Body of pancreas (tissue), 4 donors: ENCODE data around the gene PLEKHA7. TPM values are rescaled to one million over a fixed set of nuclear protein-coding genes. Genes with fewer than 3 reads are reported as not detected.

Source experiments
- ATAC-seq: fragments of 150-250 bp; one replicate; pipeline ENCODE4 v1.9.1; 2016
- DNase-seq, 4 donors: peaks; one replicate each; pipeline ENCODE4 v3.0.0-alpha.2; 2019
- H3K27ac ChIP-seq, 4 donors: fragments of 200-600 bp; sonication (generic); 1 replicate in 3 of 4; 2 replicates in 1 of 4; pipeline versions ENCODE4 v1.5.1 to v1.6.1; 2016 to 2019; ENCODE audit warnings: mild to moderate bottlenecking in 1 of 4, mixed read lengths in 1 of 4, moderate library complexity in 1 of 4
- H3K27me3 ChIP-seq, 2 donors: fragments of 200-600 bp; sonication (generic); one replicate each; pipeline ENCODE4 v1.6.0; 2016; ENCODE audit warnings: mild to moderate bottlenecking in 1 of 2
- H3K36me3 ChIP-seq, 2 donors: fragments of 200-600 bp; sonication (generic); replicated peaks in 1 of 2; 2 replicates each; pipeline ENCODE4 v1.5.1; 2016; ENCODE audit warnings: low read depth in 2 of 2; ENCODE audit not compliant: insufficient read depth in 1 of 2
- H3K4me1 ChIP-seq: fragments of 200-600 bp; sonication (generic); one replicate; pipeline ENCODE4 v1.6.0; 2016
- H3K4me3 ChIP-seq, 2 donors: fragments of 200-600 bp; sonication (generic); 1 replicate in 1 of 2; 2 replicates in 1 of 2; pipeline ENCODE4 v1.5.1; 2016 to 2019
- H3K9me3 ChIP-seq, 3 donors: fragments of 200-600 bp; sonication (generic); 1 replicate in 2 of 3; 2 replicates in 1 of 3; pipeline ENCODE4 v1.5.1; 2016
- CTCF ChIP-seq, 7 experiments: fragments of 450-650 bp in 4 of 7; fragments of 200-600 bp in 3 of 7; sonication (generic) in 3 of 7; IDR thresholded peaks; one replicate each; pipeline ENCODE4 v1.5.1; 2016 to 2019; ENCODE audit warnings: antibody characterized with exemption in 7 of 7
- POLR2A ChIP-seq, 3 donors: fragments of 450-650 bp; IDR thresholded peaks; one replicate each; pipeline ENCODE4 v1.6.1; 2016; ENCODE audit warnings: antibody characterized with exemption in 3 of 3, mild to moderate bottlenecking in 2 of 3
- WGBS, 2 donors: methylation state at CpG; one replicate each; pipeline ENCODE4 v1.1.5; 2017; 5-methylcytosine and 5-hydroxymethylcytosine counted together
- intact Hi-C: fragments of 100-400 bp; cut with DNase I; formaldehyde crosslinking; loops from one replicate; pipeline ENCODE4 v1.15.1; 2023
- total RNA-seq, 2 donors: library from RNA; depleted of rRNA; stranded (reverse); fragments of >200 nt; gene quantifications; one replicate each; pipeline ENCODE4 v1.1.0, GENCODE V29; 2016

Gene PLEKHA7
- total RNA-seq, 2 donors from 2014 or later, result 30.4 to 34.6 TPM

- intact Hi-C loops, result no loop called here
- Histone ChIP-seq H3K4me3 (no peak overlapping the region), H3K36me3 (no peaks in the 10 kb centered on the region), H3K4me1 (peaks cover 19% of the 10 kb centered on the region), H3K27me3 (no peaks in the 10 kb centered on the region), H3K9me3 (no peaks in the 10 kb centered on the region), H3K27ac (no peak overlapping the region)
- ATAC-seq, result no peak
- TF ChIP-seq CTCF (IDR thresholded peaks at IDR 0.05) (no peak), POLR2A (IDR thresholded peaks at IDR 0.05) (no peak)
- WGBS, 2 donors, result 47 to 64% methylated on average over 2 of the region's 2 CpGs
- DNase-seq, result no peak
These were observed 111.3 kb downstream of the PLEKHA7 start for GRCh38 chr11:16902781-16903378.

GRCh38 chr11:16902182-16902581 lies 112.0 kb downstream of the PLEKHA7 start:
- H3K4me1 ChIP-seq, result peaks cover 26% of the 10 kb centered on the region

GRCh38 chr11:16900491-16900890 lies 113.7 kb downstream of the PLEKHA7 start:
- Histone ChIP-seq H3K27ac (no peak overlapping the region), H3K4me3 (no peak overlapping the region), H3K4me1 (peaks cover 30% of the 10 kb centered on the region), H3K27me3 (no peaks in the 10 kb centered on the region), H3K36me3 (no peaks in the 10 kb centered on the region), H3K9me3 (no peaks in the 10 kb centered on the region)
- ATAC-seq (no peak), DNase-seq (no peak)
- intact Hi-C loops, result no loop called here
- no peak for TF ChIP-seq POLR2A (IDR thresholded peaks at IDR 0.05)

More at GRCh38 chr11:16902182-16902581, 112.0 kb downstream of the PLEKHA7 start:
- TF ChIP-seq CTCF (IDR thresholded peaks at IDR 0.05) (no peak), POLR2A (IDR thresholded peaks at IDR 0.05) (no peak)
- Histone ChIP-seq H3K4me3 (no peak overlapping the region), H3K9me3 (no peaks in the 10 kb centered on the region), H3K27ac (no peak overlapping the region), H3K27me3 (no peaks in the 10 kb centered on the region), H3K36me3 (no peaks in the 10 kb centered on the region)
- 87 to 88% methylated on average over 6 of the region's 6 CpGs for WGBS, 2 donors
- DNase-seq, result no peak
- intact Hi-C loops, result no loop called here
- ATAC-seq, result no peak

- Histone ChIP-seq H3K36me3 (no peaks in the 10 kb centered on the region), H3K4me1 (peaks cover 27% of the 10 kb centered on the region), H3K27me3 (no peaks in the 10 kb centered on the region), H3K27ac (no peak overlapping the region), H3K9me3 (no peaks in the 10 kb centered on the region), H3K4me3 (no peak overlapping the region)
- DNase-seq (peak in 1 of 4 donors; percentile 31), ATAC-seq (peak; percentile 24)
- intact Hi-C loops, result no loop called here
- TF ChIP-seq POLR2A (IDR thresholded peaks at IDR 0.05) (no peak), CTCF (IDR thresholded peaks at IDR 0.05) (no peak)
These were observed 114.4 kb downstream of the PLEKHA7 start for GRCh38 chr11:16899708-16900303.

GRCh38 chr11:16898274-16898985 lies 115.8 kb downstream of the PLEKHA7 start:
- TF ChIP-seq CTCF (IDR thresholded peaks at IDR 0.05) (no peak), POLR2A (IDR thresholded peaks at IDR 0.05) (no peak)
- H3K4me1 ChIP-seq, result peaks cover 36% of the 10 kb centered on the region
- no peaks in the 10 kb centered on the region for H3K9me3 ChIP-seq
- DNase-seq (no peak), ATAC-seq (no peak)
- 50 to 79% methylated on average over 1 of the region's 1 CpG for WGBS, 2 donors
- intact Hi-C loops, result no loop called here
- H3K36me3 ChIP-seq, result no peaks in the 10 kb centered on the region
- H3K27me3 ChIP-seq, result no peaks in the 10 kb centered on the region
- no peak overlapping the region for H3K27ac ChIP-seq
- no peak overlapping the region for H3K4me3 ChIP-seq
